ENCODE results near the gene VOPP1. TPM values are rescaled to one million over a fixed set of nuclear protein-coding genes. Genes with fewer than 3 reads are reported as not detected.

The VOPP1 gene
- total RNA-seq, 2 donors from 2014 or later = 114 to 120 TPM

DNA sequence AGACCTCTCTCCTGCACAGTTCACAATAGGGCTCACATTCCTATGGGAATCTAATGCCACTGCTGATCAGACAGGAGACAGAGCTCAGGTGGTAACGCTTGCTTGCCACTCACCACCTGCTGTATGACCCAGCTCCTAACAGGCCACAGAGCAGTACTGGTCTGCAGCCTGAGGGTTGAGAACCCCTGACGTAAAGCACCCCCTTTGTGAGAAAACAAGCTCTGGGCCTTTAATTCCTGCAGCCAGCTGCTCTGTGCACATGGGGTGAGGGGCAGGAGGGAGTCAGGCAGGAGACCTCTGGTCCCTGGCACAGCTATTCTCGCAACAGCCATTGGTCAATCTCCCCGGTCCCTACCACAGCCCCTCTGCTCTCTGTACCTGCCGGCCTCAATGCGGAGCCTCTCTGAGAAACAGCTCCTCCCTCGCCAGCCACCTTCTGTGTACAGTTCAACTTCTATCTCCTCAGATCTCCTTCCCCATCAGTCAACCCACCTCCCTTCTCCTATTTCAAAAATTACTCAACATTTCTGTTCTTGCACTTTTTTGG lies 105.2 kb downstream of the VOPP1 start:
- no peaks in the 10 kb centered on the region for H3K9me3 ChIP-seq (ENCODE audit: control insufficient read depth, low read length, poor library complexity, severe bottlenecking)
- DNase-seq = no peak
- Mint-ChIP-seq H3K27me3 (no peaks in the 10 kb centered on the region), H3K4me1 (peaks cover 57% of the 10 kb centered on the region), H3K27ac (peak overlapping the region; percentile 97), H3K4me3 (peak overlapping the region; percentile 55), H3K36me3 (ENCODE audit: low read depth) (peaks cover 4% of the 10 kb centered on the region)
- no peak for ATAC-seq

DNA sequence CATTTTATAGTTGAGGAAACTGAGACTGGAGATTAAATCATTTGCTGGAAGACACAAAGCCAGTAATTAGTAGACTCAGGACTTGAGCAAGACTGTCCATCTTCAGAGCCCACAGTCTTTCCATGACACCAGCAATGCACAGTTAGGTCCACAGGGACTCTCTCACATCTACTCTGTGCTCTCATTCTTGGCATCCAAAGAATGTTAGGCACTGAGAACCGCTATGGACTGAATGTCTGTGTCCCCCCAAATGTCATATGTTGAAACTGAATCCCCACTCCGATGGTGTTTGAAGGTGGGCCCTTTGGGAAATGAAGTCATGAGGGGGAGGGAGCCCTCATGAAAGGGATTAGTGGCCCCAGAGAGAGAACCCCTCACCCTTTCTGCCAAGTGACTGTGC lies 106.6 kb downstream of the VOPP1 start:
- H3K9me3 ChIP-seq (ENCODE audit: control insufficient read depth, low read length, poor library complexity, severe bottlenecking) = peaks cover 4% of the 10 kb centered on the region
- no peak for DNase-seq
- H3K27ac Mint-ChIP-seq = peak overlapping the region; percentile 97
- peaks cover 61% of the 10 kb centered on the region for H3K4me1 Mint-ChIP-seq
- peaks cover 4% of the 10 kb centered on the region for H3K36me3 Mint-ChIP-seq (ENCODE audit: low read depth)
- ATAC-seq = no peak
- no peak overlapping the region for H3K4me3 Mint-ChIP-seq
- H3K27me3 Mint-ChIP-seq = no peaks in the 10 kb centered on the region

DNA sequence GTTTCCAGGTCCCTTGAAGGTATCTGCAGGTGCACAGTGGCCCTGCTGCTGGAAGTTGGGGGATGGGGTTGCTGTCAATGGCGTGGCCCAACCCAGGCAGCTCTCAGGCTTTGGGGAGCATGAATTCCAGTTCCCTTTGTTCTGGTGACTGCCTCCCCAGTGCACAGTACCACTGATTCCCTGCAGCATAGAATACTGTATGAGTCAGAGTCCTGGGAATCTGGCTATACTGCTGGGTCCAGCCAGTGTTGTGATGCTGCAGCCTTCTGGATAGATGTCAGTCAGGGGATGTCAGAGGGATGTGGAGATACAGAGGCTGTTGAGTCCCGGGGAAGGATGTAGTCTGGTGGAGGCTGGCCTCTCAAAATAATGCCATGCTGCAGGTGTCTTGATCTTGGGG lies 107.9 kb downstream of the VOPP1 start:
- peaks cover 52% of the 10 kb centered on the region for H3K4me1 Mint-ChIP-seq
- H3K4me3 Mint-ChIP-seq = no peak overlapping the region
- no peak for DNase-seq
- no peak for ATAC-seq
- H3K27ac Mint-ChIP-seq = peak overlapping the region; percentile 97
- H3K36me3 Mint-ChIP-seq (ENCODE audit: low read depth) = peaks cover 4% of the 10 kb centered on the region
- peaks cover 4% of the 10 kb centered on the region for H3K9me3 ChIP-seq (ENCODE audit: control insufficient read depth, low read length, poor library complexity, severe bottlenecking)
- H3K27me3 Mint-ChIP-seq = no peaks in the 10 kb centered on the region

DNA sequence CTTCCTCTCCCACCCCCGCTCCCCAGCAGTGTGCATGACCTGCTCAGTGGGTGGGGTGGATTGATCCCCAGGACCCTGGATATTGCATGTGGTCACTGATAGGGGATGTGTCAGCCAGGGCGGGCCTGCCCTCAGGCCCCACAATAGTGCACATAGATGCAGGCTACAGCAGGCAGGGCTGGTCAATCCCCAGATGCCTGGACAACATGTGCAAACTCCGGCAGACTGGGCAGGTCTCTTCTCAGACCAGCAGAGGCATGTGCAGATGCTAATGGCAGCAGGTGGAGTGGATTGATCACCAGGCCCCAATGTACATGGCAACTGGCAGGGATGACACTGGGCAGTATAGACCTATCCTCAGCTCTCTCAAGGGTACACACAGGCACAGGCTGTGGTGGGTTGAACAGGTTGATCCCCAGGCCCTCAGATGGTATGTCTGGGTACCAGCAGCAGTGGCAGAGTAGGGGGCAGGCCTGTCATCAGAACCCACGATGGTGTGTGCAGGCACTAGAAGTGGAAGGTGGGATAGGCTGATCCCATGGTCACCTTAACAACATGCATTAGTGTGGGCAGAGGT lies 108.5 kb downstream of the VOPP1 start:
- H3K27ac Mint-ChIP-seq = peak overlapping the region; percentile 97
- peaks cover 52% of the 10 kb centered on the region for H3K4me1 Mint-ChIP-seq
- H3K9me3 ChIP-seq (ENCODE audit: control insufficient read depth, low read length, poor library complexity, severe bottlenecking) = peaks cover 4% of the 10 kb centered on the region
- H3K36me3 Mint-ChIP-seq (ENCODE audit: low read depth) = peaks cover 4% of the 10 kb centered on the region
- DNase-seq = no peak
- H3K4me3 Mint-ChIP-seq = no peak overlapping the region
- ATAC-seq = no peak
- no peaks in the 10 kb centered on the region for H3K27me3 Mint-ChIP-seq

DNA sequence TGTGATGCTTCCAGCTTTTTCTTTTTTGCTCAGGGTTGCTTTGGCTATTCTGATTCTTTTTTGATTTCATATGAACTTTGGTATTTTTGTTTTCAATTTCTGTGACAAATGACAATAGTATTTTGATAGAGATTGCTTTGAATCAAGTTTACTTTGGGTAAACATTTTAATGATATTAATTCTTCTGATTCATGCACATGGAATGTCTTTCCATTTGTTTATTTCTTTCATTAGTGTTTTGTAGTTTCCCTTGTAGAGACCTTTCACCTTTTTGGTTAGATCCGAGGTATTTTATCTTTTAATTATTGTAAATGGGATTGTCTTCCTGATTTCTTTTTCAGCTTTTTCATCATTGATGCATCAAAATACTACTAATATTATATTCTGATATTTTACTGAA lies 114.0 kb downstream of the VOPP1 start:
- no peak overlapping the region for H3K4me3 Mint-ChIP-seq
- H3K27ac Mint-ChIP-seq = no peak overlapping the region

DNA sequence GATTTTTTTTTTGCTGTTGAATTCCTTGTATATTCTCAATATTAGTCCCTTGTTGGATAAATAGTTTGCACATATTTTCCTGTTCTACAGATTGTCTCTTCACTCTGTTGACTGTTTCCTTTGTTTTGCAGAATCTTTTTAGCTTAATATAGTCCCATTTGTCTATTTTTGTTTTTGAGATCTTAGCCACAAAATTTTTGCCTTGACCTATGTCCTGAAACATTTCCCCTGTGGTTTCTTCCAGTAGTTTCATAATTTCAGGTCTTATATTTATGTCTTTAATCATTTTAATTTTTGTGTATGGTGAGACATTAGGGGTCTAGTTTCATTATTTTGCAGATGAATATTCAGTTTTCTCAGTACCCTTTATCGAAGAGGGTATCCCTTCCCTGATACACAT lies 114.5 kb downstream of the VOPP1 start:
- Mint-ChIP-seq H3K27ac (no peak overlapping the region), H3K4me1 (peaks cover 29% of the 10 kb centered on the region)

More for the DNA sequence above, 114.0 kb downstream of the VOPP1 start:
- ATAC-seq (no peak), DNase-seq (no peak)
- H3K27me3 Mint-ChIP-seq = no peaks in the 10 kb centered on the region
- peaks cover 4% of the 10 kb centered on the region for H3K36me3 Mint-ChIP-seq (ENCODE audit: low read depth)
- peaks cover 4% of the 10 kb centered on the region for H3K9me3 ChIP-seq (ENCODE audit: control insufficient read depth, low read length, poor library complexity, severe bottlenecking)
- peaks cover 27% of the 10 kb centered on the region for H3K4me1 Mint-ChIP-seq

DNA sequence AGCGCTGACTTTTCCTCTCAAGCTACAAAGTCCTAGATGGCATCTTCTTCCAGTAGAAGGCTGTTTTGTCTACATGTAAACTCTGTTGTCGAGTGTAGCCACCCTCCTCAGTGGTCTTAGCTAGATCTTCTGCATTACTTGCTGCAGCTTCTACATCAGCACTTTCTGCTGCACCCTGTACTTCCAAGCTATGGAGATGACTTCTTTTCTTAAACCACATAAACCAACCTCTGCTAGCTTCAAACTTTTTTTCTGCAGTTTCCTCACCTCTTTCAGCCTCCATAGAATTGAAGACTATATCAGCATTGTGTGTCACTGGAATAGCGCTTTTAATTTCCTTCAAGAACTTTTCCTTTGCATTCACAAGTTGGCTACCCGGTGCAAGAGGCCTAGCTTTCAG lies 119.3 kb downstream of the VOPP1 start:
- peaks cover 5% of the 10 kb centered on the region for H3K36me3 Mint-ChIP-seq (ENCODE audit: low read depth)
- H3K4me1 Mint-ChIP-seq = peaks cover 19% of the 10 kb centered on the region
- no peaks in the 10 kb centered on the region for H3K27me3 Mint-ChIP-seq

More for the DNA sequence above, 114.5 kb downstream of the VOPP1 start:
- H3K9me3 ChIP-seq (ENCODE audit: control insufficient read depth, low read length, poor library complexity, severe bottlenecking) = peaks cover 4% of the 10 kb centered on the region
- DNase-seq (no peak), ATAC-seq (no peak)
- H3K27me3 Mint-ChIP-seq = no peaks in the 10 kb centered on the region
- peaks cover 2% of the 10 kb centered on the region for H3K36me3 Mint-ChIP-seq (ENCODE audit: low read depth)
- no peak overlapping the region for H3K4me3 Mint-ChIP-seq

DNA sequence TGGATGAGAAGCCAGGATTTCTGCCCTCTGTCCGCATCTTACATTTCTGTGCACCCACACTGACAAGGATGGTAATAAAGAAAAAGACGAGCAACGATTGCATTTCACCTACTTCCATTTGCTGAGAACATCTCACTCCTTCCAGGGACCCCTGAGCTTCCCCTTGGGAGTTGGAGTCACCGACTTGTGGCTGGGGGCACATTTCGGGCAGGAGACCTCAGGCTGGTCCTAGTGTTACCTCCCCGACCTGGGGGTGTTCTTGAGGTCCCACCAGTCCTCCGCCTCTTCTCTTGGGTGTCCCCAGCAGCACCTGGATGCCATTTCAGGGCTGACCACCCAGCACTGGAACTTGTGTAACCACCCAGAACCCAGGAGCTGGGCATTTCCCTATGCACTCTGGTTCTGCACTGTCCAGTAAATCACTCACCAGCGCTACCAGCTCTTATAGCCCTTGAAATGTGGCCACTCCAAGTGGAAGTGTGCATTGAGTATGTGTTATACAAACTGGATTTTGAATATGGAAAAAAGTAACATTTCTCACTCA lies 122.2 kb downstream of the VOPP1 start:
- Mint-ChIP-seq H3K4me1 (peaks cover 21% of the 10 kb centered on the region), H3K27me3 (no peaks in the 10 kb centered on the region), H3K27ac (peak overlapping the region; percentile 71), H3K36me3 (ENCODE audit: low read depth) (peaks cover 5% of the 10 kb centered on the region), H3K4me3 (no peak overlapping the region)
- H3K9me3 ChIP-seq (ENCODE audit: control insufficient read depth, low read length, poor library complexity, severe bottlenecking) = no peaks in the 10 kb centered on the region
- ATAC-seq = no peak
- DNase-seq = no peak

More for the DNA sequence above, 119.3 kb downstream of the VOPP1 start:
- Mint-ChIP-seq H3K27ac (no peak overlapping the region), H3K4me3 (no peak overlapping the region)
- DNase-seq = no peak
- H3K9me3 ChIP-seq (ENCODE audit: control insufficient read depth, low read length, poor library complexity, severe bottlenecking) = no peaks in the 10 kb centered on the region
- no peak for ATAC-seq

DNA sequence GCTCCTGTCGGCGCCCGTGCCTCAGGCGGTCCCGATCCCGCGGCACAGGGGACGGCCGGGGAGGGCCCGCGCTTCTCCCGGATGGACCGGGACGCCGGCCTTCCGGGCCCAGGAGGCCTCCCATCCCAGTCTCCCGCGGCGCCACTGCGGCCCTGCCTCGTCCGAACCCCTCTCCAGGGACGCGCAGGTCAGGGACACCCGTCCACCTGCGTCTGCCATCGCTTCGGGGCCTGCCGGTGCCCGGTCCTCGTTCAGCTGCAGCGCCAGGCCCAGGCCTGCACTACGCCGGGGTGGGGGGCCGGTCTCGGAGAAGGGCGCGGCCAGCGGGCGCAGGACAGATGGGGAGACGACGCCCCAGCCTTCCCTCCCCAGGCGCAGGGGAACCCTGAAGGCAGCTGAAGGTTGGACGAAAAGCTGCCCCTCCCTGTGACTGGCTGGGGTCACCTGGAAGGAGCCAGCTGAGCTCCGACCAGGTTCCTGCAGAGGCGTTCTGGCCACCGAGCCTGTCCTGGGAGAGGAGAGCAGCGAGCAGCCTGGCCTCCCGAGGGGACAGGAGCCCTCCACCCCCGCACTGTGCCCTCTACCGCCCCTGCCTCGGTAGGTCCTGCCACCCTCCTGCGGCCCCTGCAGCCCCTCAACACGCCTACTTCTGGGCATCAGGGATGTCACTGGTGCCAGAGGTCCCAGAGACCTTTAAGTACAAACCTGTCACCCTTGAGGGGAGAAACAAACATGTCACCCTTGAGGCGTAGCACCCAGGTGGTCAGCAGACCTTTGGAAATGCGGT lies 122.9 kb downstream of the VOPP1 start:
- Mint-ChIP-seq H3K27me3 (no peaks in the 10 kb centered on the region), H3K4me1 (peaks cover 17% of the 10 kb centered on the region), H3K27ac (no peak overlapping the region), H3K36me3 (ENCODE audit: low read depth) (peaks cover 3% of the 10 kb centered on the region), H3K4me3 (no peak overlapping the region)
- no peaks in the 10 kb centered on the region for H3K9me3 ChIP-seq (ENCODE audit: control insufficient read depth, low read length, poor library complexity, severe bottlenecking)
- ATAC-seq (no peak), DNase-seq (no peak)

DNA sequence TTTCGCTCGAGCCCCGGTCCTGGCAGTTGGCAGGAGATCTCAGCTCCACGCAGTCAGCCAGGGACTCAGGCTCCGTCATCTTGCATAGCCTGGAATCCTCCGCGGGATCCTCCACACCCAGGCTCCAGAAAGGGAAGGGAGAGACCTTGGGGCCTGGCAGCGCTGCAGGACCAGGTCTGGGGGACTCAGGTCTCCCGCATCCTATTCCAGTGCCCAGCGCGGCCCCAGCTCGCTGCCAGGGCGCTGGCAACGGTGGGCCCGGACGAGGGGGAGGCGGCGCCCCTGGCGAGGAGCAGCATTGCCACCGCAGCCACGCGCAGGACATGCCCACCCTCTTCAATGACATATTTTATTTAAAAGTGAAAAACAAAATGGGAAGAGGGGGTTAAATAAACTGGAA lies 123.8 kb downstream of the VOPP1 start:
- Mint-ChIP-seq H3K27me3 (no peaks in the 10 kb centered on the region), H3K4me1 (peaks cover 14% of the 10 kb centered on the region), H3K27ac (no peak overlapping the region), H3K36me3 (ENCODE audit: low read depth) (peaks cover 3% of the 10 kb centered on the region), H3K4me3 (no peak overlapping the region)
- DNase-seq (no peak), ATAC-seq (no peak)
- H3K9me3 ChIP-seq (ENCODE audit: control insufficient read depth, low read length, poor library complexity, severe bottlenecking) = no peaks in the 10 kb centered on the region

DNA sequence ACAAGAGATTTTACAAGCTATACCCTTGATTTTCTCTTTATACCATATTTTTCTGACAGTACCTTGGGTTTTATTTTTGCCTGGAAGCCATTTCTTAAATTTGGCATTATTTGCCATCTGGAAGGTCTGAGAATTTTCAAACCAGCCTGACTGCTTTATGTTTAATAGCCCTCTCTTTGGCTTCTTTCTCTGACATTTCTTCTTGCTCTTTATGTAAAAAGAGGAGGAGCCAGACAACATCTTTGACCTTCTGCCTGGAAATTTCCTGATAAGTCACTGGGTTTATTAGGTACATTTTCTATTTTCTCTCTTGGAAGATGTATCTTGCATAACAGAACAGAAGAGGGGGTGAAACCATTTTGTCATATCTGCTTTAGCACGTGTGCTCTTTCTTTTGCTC lies 127.5 kb downstream of the VOPP1 start:
- Mint-ChIP-seq H3K27me3 (no peaks in the 10 kb centered on the region), H3K4me1 (peaks cover 18% of the 10 kb centered on the region), H3K4me3 (no peak overlapping the region), H3K27ac (no peak overlapping the region), H3K36me3 (ENCODE audit: low read depth) (no peaks in the 10 kb centered on the region)
- ATAC-seq = no peak
- H3K9me3 ChIP-seq (ENCODE audit: control insufficient read depth, low read length, poor library complexity, severe bottlenecking) = no peaks in the 10 kb centered on the region
- no peak for DNase-seq

DNA sequence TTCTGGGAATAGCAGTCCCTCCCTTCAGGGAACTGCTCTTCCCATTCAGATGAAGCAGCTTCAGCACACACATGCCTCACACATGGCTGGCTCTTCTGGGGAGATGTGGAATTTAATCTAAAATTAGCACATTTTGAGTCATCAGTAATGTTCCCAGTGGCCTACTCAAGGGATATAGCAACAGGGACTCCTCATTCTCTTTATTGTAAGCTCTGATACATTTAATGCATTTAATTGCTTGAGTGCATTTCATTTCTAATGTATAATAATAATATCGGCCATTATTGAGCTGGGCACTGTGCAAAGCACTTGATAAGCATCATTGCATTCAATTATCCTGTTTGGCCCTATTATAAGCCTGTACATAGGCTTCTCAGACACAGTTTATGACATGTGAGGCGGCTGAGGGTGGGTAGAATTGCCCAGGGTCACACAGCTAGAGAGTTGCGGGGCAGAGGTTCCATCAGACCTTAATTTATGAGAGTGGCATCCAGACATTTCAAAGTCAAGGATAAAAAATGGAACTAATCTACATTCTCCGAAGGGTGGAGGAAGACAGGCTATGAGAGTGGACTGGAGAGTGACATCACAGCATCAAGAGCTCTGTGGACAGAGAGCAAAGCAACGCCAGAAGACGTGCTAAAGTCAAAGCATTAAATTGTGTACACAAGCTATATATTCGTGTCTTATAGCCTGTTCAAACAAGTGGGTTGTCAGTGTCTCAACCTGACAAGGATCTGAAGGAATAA lies 130.4 kb downstream of the VOPP1 start:
- no peak for DNase-seq
- H3K36me3 Mint-ChIP-seq (ENCODE audit: low read depth) = peaks cover 2% of the 10 kb centered on the region
- no peaks in the 10 kb centered on the region for H3K27me3 Mint-ChIP-seq
- no peak for ATAC-seq
- H3K4me3 Mint-ChIP-seq = no peak overlapping the region
- peak overlapping the region; percentile 89 for H3K27ac Mint-ChIP-seq
- H3K4me1 Mint-ChIP-seq = peaks cover 38% of the 10 kb centered on the region
- H3K9me3 ChIP-seq (ENCODE audit: control insufficient read depth, low read length, poor library complexity, severe bottlenecking) = no peaks in the 10 kb centered on the region

DNA sequence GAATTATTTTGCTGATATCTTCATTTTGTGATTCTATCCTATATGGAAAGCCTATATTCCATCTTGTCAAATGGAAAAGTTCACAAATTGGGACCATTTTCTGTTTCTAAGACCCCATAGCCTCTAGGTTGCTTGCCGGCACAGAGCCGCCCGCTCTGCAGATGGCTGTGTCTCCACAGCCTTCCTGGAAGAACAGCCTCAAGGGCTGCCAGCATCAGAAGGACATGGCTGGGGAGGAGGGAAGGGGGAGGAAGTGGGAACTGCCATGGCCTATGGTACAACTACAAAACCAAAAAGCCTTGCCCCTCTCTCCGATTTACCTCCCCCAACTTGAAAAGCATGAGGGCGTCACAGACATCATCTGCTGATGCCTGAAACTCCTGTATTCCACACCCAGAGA lies 131.3 kb downstream of the VOPP1 start:
- Mint-ChIP-seq H3K4me1 (peaks cover 40% of the 10 kb centered on the region), H3K36me3 (ENCODE audit: low read depth) (peaks cover 2% of the 10 kb centered on the region), H3K27me3 (no peaks in the 10 kb centered on the region), H3K27ac (peak overlapping the region; percentile 89), H3K4me3 (no peak overlapping the region)
- no peaks in the 10 kb centered on the region for H3K9me3 ChIP-seq (ENCODE audit: control insufficient read depth, low read length, poor library complexity, severe bottlenecking)
- DNase-seq (no peak), ATAC-seq (no peak)
